ENCODE results near the gene SPG7.

The SPG7 gene

DNA sequence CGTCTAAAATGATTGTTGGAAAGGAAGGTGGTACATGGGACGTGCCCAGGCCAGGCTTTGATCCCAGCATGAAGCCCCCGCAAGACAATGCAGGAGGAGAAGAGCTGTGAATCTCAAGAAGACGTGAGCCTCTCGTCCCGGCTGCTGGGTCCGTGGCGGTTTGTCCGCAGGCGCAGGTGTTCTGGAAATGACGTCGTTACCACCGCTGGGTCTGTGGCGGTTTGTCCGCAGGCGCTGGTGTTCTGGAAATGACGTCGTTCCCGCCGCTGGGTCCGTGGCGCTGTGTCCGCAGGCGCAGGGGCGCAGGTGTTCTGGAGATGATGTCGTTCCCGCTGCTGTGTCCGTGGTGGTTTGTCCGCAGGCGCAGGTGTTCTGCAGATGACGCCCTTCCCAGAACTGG, 14.1 kb downstream of the SPG7 start:
- DNase-seq: no peak

- DNase-seq: no peak
These were observed 15.6 kb downstream of the SPG7 start for GRCh38 chr16:89523680-89524344.

GRCh38 chr16:89525146-89525913, 17.1 kb downstream of the SPG7 start:
- no peak for DNase-seq

DNA sequence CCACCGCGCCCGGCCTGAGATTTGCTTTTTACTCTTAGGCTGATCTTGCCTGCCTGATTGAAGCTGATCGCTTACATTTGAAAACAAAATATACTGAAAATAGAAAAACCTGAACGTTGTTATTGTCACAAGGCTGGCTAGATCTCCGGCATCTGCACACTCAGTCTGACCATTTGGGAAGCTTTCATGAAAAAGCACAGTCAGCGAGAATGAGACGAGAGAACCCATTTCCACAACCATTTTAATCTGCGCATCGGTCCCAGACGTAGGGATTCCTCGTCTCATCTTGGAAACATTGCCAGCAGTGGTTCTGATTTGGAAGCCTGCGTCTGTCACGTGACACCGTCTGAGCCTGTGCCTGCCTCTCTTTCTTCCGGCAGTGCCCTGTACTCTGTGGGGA, 20.9 kb downstream of the SPG7 start:
- no peak for DNase-seq

DNA sequence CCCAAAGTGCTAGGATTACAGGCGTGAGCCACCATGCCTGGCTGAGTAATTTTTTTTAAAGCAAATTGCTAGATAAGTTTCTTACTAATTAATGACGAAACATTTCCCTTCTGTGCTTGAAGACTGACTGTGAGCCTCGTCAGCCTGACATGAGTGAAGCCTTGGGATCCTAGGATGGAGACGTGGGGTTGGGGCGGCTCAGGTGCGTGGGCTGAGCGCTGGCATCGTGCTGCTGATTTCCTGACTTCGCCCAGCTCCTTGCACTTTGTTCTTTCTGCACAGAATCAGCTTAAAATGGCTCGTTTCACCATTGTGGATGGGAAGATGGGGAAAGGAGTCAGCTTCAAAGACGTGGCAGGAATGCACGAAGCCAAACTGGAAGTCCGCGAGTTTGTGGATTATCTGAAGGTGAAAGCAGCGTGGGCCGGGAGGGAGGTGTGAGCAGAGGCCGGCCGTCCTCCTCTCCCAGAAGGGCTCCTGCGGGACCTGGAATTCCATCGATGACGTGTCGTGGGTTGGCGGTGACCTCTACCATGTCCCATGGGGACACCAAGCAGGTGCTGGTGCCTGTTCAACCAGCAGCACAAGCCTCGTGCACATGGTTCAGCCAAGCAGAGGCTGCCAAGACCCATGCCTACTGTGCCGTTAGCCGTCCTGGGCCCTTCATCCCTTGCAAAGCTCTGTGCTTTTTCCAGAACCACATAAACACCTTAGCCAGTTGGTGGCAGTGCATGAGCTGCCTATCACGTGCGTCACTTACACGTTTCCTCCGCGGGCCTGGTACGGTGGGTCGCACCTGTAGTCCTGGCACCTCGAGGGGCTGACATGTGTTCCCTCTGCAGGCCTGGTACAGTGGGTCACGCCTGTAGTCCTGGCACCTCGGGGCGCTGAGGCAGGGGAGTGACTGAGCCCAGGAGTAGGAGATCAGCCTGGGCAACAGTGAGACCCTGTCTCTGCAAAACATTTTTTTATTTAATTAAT, 22.5 kb downstream of the SPG7 start:
- no peak for DNase-seq

DNA sequence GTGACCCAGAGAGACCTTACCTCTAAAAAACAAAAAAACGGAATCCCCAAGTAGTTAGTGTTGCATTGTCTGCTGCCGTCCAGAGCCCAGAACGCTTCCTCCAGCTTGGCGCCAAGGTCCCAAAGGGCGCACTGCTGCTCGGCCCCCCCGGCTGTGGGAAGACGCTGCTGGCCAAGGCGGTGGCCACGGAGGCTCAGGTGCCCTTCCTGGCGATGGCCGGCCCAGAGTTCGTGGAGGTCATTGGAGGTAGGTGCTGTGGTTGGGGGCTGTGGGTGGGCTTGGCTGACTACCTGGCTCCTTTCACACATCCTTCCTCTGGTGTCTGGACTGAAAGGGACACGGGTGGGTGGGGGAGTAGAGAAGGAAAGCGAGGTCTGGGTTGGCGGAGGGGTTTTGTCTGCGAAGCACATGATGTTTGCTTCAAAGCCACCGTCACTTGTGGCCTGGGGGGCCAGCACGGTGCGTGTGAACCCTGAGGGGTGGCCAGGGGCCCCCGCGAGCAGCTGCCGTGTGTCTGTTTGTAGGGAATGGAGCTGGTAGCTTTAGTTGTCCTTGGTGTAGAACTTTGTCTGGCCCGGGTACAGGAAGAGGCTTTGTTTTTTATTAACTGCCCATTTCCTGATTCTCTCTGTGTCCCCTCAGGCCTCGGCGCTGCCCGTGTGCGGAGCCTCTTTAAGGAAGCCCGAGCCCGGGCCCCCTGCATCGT, 23.8 kb downstream of the SPG7 start:
- no peak for DNase-seq

GRCh38 chr16:89534252-89534756, 26.1 kb downstream of the SPG7 start:
- DNase-seq: no peak

GRCh38 chr16:89536371-89536770, 28.2 kb downstream of the SPG7 start:
- no peak for DNase-seq

DNA sequence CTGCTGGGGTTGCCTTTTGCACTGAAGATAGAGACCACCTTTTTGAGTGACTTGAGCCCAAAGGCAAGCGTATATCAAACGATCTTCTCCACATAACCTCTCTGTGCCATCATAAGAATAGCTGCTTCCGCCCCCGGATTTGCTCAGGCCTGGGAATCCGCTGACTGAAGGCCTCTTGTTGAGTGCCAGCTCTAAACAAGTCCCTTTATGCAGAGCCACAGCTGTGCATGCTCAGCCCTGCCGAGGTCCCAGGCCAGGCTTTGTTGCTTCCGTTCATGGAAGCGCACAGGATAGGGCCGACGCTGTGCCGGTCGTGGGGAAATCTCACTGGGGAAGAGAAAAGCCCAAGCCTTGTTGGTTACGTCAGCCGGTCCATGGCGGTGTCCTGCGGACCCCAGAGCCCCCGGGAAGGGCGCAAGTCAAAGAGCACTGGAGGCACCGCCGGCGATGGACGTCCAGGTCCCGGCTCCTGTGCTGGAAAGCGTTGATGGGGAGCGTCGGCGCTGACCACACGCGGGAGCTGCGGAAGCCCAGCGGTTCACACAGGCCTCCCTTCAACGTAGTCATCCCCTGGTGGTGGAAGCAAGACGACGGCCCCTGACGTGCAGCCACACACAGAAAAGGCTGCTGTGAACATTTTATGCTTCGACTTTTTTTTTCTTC, 28.8 kb downstream of the SPG7 start:
- no peak for DNase-seq

GRCh38 chr16:89537549-89537925, 29.3 kb downstream of the SPG7 start:
- DNase-seq: no peak

DNA sequence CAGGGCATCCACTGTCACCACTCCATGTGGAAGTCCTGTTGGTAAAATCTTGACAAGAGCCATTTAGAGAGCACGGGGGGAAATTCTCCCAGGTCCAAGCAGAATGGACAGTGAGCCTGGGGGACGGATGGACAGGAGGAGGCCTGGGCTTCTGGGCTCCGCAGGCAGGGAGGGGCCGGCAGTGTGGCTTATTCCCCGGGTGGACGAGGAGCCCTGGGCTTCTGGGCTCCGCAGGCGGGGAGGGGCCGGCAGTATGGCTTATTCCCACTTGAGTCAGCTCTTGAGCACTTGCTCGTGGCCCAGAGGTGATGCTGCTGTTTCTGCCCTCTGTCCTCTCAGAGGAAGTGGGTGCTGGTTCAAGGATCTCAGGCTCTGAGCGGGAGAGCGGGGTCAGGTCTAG, 30.1 kb downstream of the SPG7 start:
- DNase-seq: no peak

DNA sequence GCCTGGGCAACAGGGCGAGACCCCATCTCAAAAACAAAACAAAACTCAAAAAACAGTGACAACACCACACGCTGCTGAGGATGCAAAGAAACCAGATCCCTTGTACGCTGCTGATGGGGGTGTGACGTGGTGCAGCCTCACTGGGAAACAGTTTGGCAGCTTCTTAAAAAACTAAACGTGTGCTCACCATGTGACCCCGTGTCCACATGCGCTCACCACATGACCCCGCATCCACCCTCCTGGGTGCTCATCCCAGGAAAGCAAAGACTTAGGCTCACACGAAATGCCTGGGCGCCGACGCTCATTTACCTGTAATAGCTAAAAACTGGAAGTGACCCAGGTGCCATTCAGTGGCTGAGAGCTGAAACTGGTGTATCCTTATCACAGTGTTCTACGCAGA, 32.4 kb downstream of the SPG7 start:
- no peak for DNase-seq

- DNase-seq: no peak
These were observed 33.6 kb downstream of the SPG7 start for GRCh38 chr16:89541792-89542191.

GRCh38 chr16:89544113-89544512, 35.9 kb downstream of the SPG7 start:
- DNase-seq: no peak

DNA sequence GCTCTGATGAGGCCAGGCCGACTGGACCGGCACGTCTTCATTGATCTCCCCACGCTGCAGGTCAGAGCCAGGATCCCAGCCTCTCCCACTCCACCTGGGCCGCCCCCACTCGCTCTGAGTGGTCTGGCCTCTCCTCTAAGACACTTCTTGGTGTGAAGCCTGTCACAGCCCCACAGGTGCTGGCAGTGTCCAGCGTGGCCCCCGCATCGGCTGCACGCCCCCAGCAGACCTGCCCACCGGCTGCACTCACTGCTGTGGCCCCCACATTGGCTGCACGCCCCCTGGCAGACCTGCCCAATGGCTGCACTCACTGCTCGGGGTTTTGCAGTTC, 36.5 kb downstream of the SPG7 start:
- no peak for DNase-seq

DNA sequence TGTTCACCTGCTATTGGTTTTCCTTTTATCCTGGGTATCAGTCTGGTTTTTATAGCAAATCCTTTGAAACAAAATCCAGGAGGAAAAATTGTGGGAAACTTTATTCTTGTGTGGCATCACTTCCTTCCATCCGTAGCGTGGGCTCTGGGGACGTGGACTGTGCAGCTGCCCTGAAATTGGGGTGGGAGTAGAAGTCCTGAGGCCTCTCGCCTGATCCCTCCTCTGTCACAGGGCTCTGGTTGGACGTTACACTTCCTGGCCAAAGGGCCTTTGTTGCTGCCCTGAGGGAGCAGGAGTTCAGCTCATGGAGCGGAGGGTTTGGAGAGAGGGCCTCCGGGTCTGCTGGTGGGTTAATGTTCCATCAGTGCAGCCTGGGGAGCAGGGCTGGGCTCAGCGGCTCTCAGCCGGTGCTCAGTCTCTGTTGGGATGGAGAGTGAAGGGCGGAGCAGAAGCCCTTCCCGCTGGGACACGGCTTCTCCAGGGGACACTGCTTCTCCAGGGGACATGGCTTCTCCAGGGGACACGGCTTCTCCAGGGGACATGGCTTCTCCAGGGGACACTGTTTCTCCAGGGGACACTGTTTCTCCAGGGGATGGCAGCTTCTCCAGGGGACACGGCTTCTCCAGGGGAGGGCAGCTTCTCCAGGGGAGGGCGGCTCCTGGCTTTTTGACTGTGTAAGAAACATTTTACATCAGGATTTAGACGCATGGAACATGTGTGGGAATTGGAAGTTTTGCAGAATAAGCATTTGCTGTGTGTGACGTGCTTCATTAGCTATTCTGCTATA, 37.0 kb downstream of the SPG7 start:
- DNase-seq: no peak

DNA sequence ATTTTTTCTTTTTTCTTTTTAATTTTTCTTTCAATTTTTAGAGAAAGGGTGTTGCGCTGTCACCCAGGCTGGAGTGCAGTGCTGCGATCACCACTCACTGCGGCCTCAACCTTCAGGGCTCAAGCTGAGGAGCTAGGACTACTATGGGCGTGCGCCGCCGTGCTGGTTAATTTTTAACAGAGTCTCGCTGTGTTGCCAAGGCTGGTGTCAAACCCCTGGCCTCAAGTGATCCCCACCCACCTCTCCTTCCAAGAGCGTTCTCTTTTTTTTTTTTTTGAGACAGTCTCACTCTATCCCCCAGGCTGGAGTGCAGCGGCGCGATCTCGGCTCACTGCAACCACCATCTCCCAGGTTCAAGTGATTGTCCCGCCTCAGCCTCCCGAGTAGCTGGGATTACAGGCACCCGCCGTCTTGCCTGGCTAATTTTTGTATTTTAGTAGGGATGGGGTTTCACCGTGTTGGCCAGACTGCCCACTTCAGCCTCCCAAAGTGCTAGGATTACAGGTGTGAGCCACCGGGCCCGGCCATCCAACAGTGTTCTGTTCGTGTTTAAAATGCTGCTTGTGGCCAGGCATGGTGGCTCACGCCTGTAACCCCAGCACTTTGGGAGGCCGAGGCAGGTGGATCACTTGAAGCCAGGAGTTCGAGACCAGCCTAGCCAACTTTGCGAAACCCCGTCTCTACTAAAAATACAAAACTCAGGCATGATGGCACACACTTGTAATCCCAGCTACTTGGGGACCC, 37.8 kb downstream of the SPG7 start:
- no peak for DNase-seq

DNA sequence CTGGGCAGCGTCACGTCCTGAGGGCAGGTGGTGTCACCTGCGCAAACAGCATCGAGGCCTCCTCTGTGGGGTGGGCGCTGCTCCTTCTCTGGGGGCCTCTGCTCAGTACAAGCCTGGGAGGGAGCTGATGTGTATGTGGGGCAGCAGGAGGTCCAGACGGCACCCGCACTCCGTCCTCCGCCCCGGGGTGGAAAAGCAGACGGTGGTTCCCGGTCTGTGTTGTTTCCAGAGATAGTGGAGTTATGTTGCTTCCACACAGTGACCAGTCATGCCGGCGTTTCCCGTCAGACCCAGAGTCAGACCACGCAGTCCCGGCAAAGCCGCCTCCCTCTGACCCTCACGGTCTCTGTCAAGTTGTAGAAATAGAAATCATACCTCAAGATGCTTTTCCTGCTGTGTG, 38.6 kb downstream of the SPG7 start:
- DNase-seq: no peak

GRCh38 chr16:89547291-89547690, 39.1 kb downstream of the SPG7 start:
- DNase-seq: no peak

- no peak for DNase-seq
These were observed 39.7 kb downstream of the SPG7 start for GRCh38 chr16:89547860-89548259.
